ENCODE measurements around the gene KCMF1. TPM values are rescaled to one million over a fixed set of nuclear protein-coding genes. Genes with fewer than 3 reads are reported as not detected.

Gene KCMF1
- total and polyA plus RNA-seq, 4 donors: 15.8 to 71.0 (median 47.4) TPM

DNA sequence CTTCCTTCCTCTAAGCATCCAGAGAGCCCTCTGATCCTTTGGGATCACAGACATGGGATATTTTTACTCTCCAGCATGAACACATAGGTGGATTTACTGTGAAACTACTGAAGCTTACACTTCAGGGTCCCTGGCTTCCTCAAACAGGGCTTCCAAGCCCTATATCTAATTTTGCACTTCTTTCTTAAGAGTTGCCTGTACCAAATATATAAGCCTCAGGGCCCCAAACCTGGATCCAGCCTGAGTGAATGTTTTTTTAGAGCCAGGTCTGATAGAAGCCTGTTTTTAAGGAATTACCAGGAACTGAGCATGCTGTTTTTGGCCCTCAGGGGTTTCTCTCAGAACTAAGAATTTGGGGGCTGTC, 13.2 kb upstream of the KCMF1 start:
- peaks cover 0 to 8% (median 0%) of the 10 kb centered on the region in 5 donors for H3K4me1 ChIP-seq (ENCODE audit: control insufficient read depth in 5 of 5, insufficient read depth in 5 of 5, low read length in 5 of 5)
- DNase-seq (no peak), ATAC-seq (ENCODE audit: insufficient read depth, low FRiP score) (no peak)
- peak overlapping the region in 1 of 2 donors; percentile 40 for H3K27ac ChIP-seq (ENCODE audit: low read depth in 1 of 2, low read length in 1 of 2)
- peaks cover 0 to 3% (median 0%) of the 10 kb centered on the region in 4 donors for H3K36me3 ChIP-seq (ENCODE audit: control insufficient read depth in 4 of 4, insufficient read depth in 4 of 4, low read length in 4 of 4)
- TF ChIP-seq, protein P1, sequence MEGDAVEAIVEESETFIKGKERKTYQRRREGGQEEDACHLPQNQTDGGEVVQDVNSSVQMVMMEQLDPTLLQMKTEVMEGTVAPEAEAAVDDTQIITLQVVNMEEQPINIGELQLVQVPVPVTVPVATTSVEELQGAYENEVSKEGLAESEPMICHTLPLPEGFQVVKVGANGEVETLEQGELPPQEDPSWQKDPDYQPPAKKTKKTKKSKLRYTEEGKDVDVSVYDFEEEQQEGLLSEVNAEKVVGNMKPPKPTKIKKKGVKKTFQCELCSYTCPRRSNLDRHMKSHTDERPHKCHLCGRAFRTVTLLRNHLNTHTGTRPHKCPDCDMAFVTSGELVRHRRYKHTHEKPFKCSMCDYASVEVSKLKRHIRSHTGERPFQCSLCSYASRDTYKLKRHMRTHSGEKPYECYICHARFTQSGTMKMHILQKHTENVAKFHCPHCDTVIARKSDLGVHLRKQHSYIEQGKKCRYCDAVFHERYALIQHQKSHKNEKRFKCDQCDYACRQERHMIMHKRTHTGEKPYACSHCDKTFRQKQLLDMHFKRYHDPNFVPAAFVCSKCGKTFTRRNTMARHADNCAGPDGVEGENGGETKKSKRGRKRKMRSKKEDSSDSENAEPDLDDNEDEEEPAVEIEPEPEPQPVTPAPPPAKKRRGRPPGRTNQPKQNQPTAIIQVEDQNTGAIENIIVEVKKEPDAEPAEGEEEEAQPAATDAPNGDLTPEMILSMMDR (IDR thresholded peaks at IDR 0.05; ENCODE audit: control extremely low read depth, extremely low read depth): no peak
- H3K27me3 ChIP-seq (ENCODE audit: control insufficient read depth in 3 of 3, insufficient read depth in 3 of 3, low read length in 2 of 3): no peaks in the 10 kb centered on the region
- H3K4me3 ChIP-seq: no peak overlapping the region
- H3K9ac ChIP-seq (ENCODE audit: insufficient read depth in 1 of 2, low read length in 2 of 2): no peak overlapping the region
- H3K9me3 ChIP-seq (ENCODE audit: control insufficient read depth in 4 of 4, insufficient read depth in 3 of 4, low read length in 3 of 4): no peaks in the 10 kb centered on the region

DNA sequence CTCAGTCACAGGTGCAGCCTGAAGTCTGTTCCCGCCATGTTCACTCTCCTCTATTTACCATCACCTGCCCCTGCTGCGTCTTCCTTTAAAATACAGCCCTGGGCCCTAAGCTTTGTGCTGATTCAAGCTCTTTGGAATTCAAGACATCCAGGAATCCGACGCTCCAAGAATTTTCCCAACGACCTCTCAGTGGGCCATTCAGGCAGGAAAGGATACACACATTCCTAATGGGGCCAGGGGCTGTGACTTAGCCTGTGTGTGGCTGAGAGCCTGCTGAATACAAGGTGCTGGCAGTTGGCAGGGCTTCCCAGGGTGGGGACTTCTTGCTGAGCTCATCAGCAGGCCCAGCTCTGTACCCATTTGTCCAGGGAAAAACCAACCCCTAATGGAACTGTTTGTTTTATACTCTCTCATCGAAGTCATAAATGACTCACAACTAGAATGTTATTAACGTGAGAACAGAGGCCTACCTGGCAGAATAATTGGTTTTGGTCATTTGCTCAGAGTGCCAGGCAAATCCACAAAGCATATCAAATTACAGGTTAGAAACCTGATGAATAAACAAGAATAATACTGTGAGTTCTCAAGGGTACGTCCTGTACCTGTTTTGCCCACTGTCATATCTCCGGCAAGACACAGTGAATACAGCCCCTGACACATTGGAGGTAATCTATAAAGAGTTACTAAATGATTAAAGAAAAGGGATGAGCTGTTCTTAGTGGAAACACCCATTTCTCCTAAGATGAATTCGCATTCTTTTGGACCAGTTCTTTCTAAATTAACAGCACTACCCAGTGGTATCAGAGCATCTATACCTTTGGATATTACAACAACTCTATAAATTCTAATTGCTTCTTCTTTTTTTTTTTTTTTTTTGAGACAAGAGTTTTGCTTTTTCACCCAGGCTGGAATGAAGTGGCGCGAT, 12.6 kb upstream of the KCMF1 start:
- H3K27me3 ChIP-seq (ENCODE audit: control insufficient read depth in 3 of 3, insufficient read depth in 3 of 3, low read length in 2 of 3): no peaks in the 10 kb centered on the region
- ATAC-seq (ENCODE audit: insufficient read depth, low FRiP score) (peak; percentile 66), DNase-seq (peak; percentile 34 to 65 (median 43))
- H3K27ac ChIP-seq (ENCODE audit: low read depth in 1 of 2, low read length in 1 of 2): peak overlapping the region in 1 of 2 donors; percentile 40
- peaks cover 0 to 8% (median 0%) of the 10 kb centered on the region in 5 donors for H3K4me1 ChIP-seq (ENCODE audit: control insufficient read depth in 5 of 5, insufficient read depth in 5 of 5, low read length in 5 of 5)
- 64 to 73% methylated on average over 12 of the region's 12 CpGs for WGBS, 2 donors
- H3K9ac ChIP-seq (ENCODE audit: insufficient read depth in 1 of 2, low read length in 2 of 2): no peak overlapping the region
- H3K4me3 ChIP-seq: no peak overlapping the region
- H3K36me3 ChIP-seq (ENCODE audit: control insufficient read depth in 4 of 4, insufficient read depth in 4 of 4, low read length in 4 of 4): peaks cover 0 to 3% (median 0%) of the 10 kb centered on the region in 4 donors
- no peaks in the 10 kb centered on the region for H3K9me3 ChIP-seq (ENCODE audit: control insufficient read depth in 4 of 4, insufficient read depth in 3 of 4, low read length in 3 of 4)
- TF ChIP-seq, protein P1 (IDR thresholded peaks at IDR 0.05; ENCODE audit: control extremely low read depth, extremely low read depth): no peak

DNA sequence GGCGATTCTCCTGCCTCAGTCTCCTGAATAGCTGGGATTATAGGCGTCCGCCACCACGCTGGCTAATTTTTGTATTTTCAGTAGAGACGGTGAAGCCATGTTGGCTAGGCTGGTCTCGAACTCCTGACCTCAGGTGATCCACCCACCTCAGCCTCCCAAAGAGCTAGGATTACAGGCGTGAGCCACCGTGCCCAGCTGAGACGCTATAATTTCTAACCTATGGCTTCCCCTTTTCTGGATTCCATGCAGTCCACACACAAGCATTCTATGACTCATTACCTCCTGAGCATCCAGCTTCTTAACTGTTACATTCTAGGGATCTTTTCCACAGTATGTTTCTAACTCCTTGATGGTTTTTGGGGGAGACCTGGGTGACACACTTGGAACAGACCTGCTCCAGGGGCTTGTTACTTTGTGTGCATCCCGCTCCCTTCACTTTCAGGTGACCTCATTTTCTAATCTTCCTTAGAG, 11.8 kb upstream of the KCMF1 start:
- Histone ChIP-seq H3K9ac (ENCODE audit: insufficient read depth in 1 of 2, low read length in 2 of 2) (no peak overlapping the region), H3K27me3 (ENCODE audit: control insufficient read depth in 3 of 3, insufficient read depth in 3 of 3, low read length in 2 of 3) (no peaks in the 10 kb centered on the region), H3K36me3 (ENCODE audit: control insufficient read depth in 4 of 4, insufficient read depth in 4 of 4, low read length in 4 of 4) (peaks cover 0 to 3% (median 0%) of the 10 kb centered on the region in 4 donors), H3K4me1 (ENCODE audit: control insufficient read depth in 5 of 5, insufficient read depth in 5 of 5, low read length in 5 of 5) (peaks cover 0 to 8% (median 0%) of the 10 kb centered on the region in 5 donors), H3K27ac (ENCODE audit: low read depth in 1 of 2, low read length in 1 of 2) (no peak overlapping the region), H3K4me3 (no peak overlapping the region), H3K9me3 (ENCODE audit: control insufficient read depth in 4 of 4, insufficient read depth in 3 of 4, low read length in 3 of 4) (no peaks in the 10 kb centered on the region)
- 80 to 90% methylated on average over 10 of the region's 10 CpGs for WGBS, 2 donors
- ATAC-seq (ENCODE audit: insufficient read depth, low FRiP score) (no peak), DNase-seq (no peak)
- TF ChIP-seq, protein P1 (IDR thresholded peaks at IDR 0.05; ENCODE audit: control extremely low read depth, extremely low read depth): no peak
